Activated CD8-positive, alpha-beta T cell treated with anti-CD3 and anti-CD28 coated beads for 36 hours (primary cell): Measurements from ENCODE around the gene LPP. TPM values are rescaled to one million over a fixed set of nuclear protein-coding genes. Genes with fewer than 3 reads are reported as not detected.

ENCODE experiments used
- ATAC-seq: fragments of 200-7000 bp; cut with Tn5 transposase; one replicate; pipeline ENCODE4 v1.10.0; 2021; ENCODE audit warnings: mild to moderate bottlenecking, moderate library complexity
- CTCF ChIA-PET: fragments of 350-600 bp; sonication (Branson Sonifier 250); formaldehyde crosslinking; loops from one replicate; lab custom pipeline; 2021; ENCODE audit warnings: antibody characterized with exemption; lab: Charles Lee
- POLR2A ChIA-PET: fragments of 350-600 bp; sonication (Branson Sonifier 250); formaldehyde crosslinking; loops from one replicate; lab custom pipeline; 2021; ENCODE audit warnings: antibody characterized with exemption; lab: Charles Lee
- DNase-seq: peaks from one replicate; pipeline ENCODE4 v3.0.0-alpha.2; 2020
- H3K27ac Mint-ChIP-seq: one replicate; pipeline ENCODE4 v1.8.0; 2021; ENCODE audit warnings: mild to moderate bottlenecking, mixed read lengths
- H3K27me3 Mint-ChIP-seq: one replicate; pipeline ENCODE4 v1.8.0; 2021; ENCODE audit warnings: mixed read lengths
- H3K36me3 Mint-ChIP-seq: one replicate; pipeline ENCODE4 v1.8.0; 2021; ENCODE audit warnings: low read depth, mixed read lengths
- H3K4me1 Mint-ChIP-seq: one replicate; pipeline ENCODE4 v1.8.0; 2021; ENCODE audit warnings: low read depth, mixed read lengths
- H3K4me3 Mint-ChIP-seq: one replicate; pipeline ENCODE4 v1.8.0; 2021; ENCODE audit warnings: mild to moderate bottlenecking, moderate library complexity, mixed read lengths
- H3K9me3 Mint-ChIP-seq: one replicate; pipeline ENCODE4 v1.8.0; 2021; ENCODE audit warnings: mixed read lengths
- CTCF ChIP-seq: fragments of 200-600 bp; IDR thresholded peaks from one replicate; pipeline ENCODE4 v1.8.0; 2022; ENCODE audit warnings: antibody characterized with exemption, mild to moderate bottlenecking
- intact Hi-C: fragments of 100-400 bp; cut with micrococcal nuclease; formaldehyde crosslinking; loops from one replicate; pipeline ENCODE4 v1.10.0; 2022
- total RNA-seq, 2 experiments: library from RNA; stranded (reverse); gene quantifications; one replicate each; pipeline ENCODE4 v1.2.3, GENCODE V29; 2021

The LPP gene
- total RNA-seq, 2 experiments from 2014 or later: 16.4 to 22.6 TPM

- ATAC-seq: peak; percentile 80
- Mint-ChIP-seq H3K27me3 (no peaks in the 10 kb centered on the region), H3K36me3 (no peaks in the 10 kb centered on the region), H3K27ac (no peak overlapping the region), H3K4me3 (no peak overlapping the region), H3K4me1 (peaks cover 6% of the 10 kb centered on the region), H3K9me3 (no peaks in the 10 kb centered on the region)
- TF ChIP-seq CTCF: no peak
- peak; percentile 11 for DNase-seq
- ChIA-PET CTCF (interaction anchor here (1.2 to 1.4 kb wide), 2 partner anchors 9 to 180 kb away, joined by 3 read pairs; no protein-coding TSS in a partner anchor), POLR2A (no interaction called here)
- intact Hi-C loops: no loop called here
Observed at GRCh38 chr3:188568736-188569135, 414.8 kb downstream of the LPP start.

- CTCF ChIA-PET: interaction anchor here (0.8 kb wide), 1 partner anchor 371 kb away, joined by 3 read pairs; no protein-coding TSS in a partner anchor
- Mint-ChIP-seq H3K4me1 (peaks cover 9% of the 10 kb centered on the region), H3K27ac (no peak overlapping the region), H3K36me3 (no peaks in the 10 kb centered on the region), H3K4me3 (no peak overlapping the region), H3K27me3 (no peaks in the 10 kb centered on the region), H3K9me3 (no peaks in the 10 kb centered on the region)
- no peak for TF ChIP-seq CTCF
- no peak for DNase-seq
- intact Hi-C loops: no loop called here
- POLR2A ChIA-PET: no interaction called here
- ATAC-seq: no peak
Observed at GRCh38 chr3:188571531-188572095, 417.7 kb downstream of the LPP start.

DNA sequence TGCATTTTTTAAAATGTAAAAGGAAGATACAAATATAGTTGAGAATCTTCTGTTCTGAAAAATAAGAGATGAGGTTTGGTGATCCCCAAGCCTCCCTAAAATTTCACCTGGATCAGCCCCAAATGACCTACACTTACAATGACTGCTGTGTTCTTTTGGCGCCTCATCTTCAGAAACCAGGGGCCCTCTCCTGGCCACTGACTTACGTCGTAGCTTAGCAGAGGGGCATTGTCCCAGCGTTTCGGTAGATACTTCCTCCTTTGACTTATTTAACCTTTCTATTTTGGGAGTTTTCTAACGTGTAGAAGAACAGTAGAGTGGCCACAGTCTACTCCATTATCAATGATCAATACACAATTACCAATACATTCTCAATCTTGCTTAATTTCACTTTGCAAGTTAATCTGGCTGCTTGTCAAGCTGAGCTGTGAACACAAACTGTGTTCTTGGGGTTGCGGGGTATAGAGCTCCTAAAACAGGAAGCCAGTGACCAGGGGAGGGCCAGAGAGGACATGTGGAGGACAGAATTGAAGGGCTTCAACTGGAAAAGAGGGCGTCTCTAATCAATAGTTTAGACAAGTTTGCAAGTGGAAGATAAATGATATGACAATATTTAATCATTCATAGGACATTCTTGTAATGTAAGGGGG, 419.5 kb downstream of the LPP start:
- peaks cover 10% of the 10 kb centered on the region for H3K4me1 Mint-ChIP-seq
- no peaks in the 10 kb centered on the region for H3K36me3 Mint-ChIP-seq
- H3K27me3 Mint-ChIP-seq: no peaks in the 10 kb centered on the region
- no peak for DNase-seq
- no peak overlapping the region for H3K27ac Mint-ChIP-seq
- intact Hi-C loops: no loop called here
- no peak for TF ChIP-seq CTCF
- H3K9me3 Mint-ChIP-seq: no peaks in the 10 kb centered on the region
- ChIA-PET CTCF (interaction anchor here (1.8 to 2.4 kb wide), 2 partner anchors 10 to 833 kb away, joined by 5 to 9 read pairs; no protein-coding TSS in a partner anchor), POLR2A (no interaction called here)
- no peak for ATAC-seq
- no peak overlapping the region for H3K4me3 Mint-ChIP-seq

DNA sequence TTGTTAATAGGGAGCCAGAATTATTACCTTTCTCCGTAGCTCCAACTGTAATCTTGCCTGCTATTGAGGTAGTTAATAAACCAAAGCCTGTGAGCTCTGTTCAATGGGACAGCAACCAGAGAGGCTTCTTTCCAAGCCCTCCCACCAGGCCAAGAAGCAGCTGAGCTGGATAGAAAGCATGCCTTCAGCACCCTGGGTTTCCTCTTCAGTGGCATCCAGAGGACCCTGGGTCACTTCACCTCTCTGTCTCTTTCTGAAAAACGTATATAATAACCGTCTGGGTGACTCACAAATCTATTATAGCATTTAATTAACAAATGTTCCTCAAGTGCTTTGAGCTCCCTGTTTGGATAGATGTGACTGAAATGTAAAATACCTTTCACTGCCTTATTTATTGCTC, 420.0 kb downstream of the LPP start:
- H3K4me3 Mint-ChIP-seq: no peak overlapping the region
- peaks cover 11% of the 10 kb centered on the region for H3K4me1 Mint-ChIP-seq
- ATAC-seq: no peak
- intact Hi-C loops: no loop called here
- H3K9me3 Mint-ChIP-seq: no peaks in the 10 kb centered on the region
- H3K27ac Mint-ChIP-seq: no peak overlapping the region
- no peak for TF ChIP-seq CTCF
- no peak for DNase-seq
- CTCF ChIA-PET: interaction anchor here (1.8 to 2.4 kb wide), 2 partner anchors 10 to 833 kb away, joined by 5 to 9 read pairs; no protein-coding TSS in a partner anchor
- H3K27me3 Mint-ChIP-seq: no peaks in the 10 kb centered on the region
- no peaks in the 10 kb centered on the region for H3K36me3 Mint-ChIP-seq
- POLR2A ChIA-PET: no interaction called here

GRCh38 chr3:188574885-188575284, 420.9 kb downstream of the LPP start:
- no peak for TF ChIP-seq CTCF
- DNase-seq (no peak), ATAC-seq (no peak)
- H3K36me3 Mint-ChIP-seq: no peaks in the 10 kb centered on the region
- CTCF ChIA-PET: interaction anchor here (1.8 to 2.4 kb wide), 2 partner anchors 9 to 834 kb away, joined by 5 to 9 read pairs; no protein-coding TSS in a partner anchor
- H3K4me3 Mint-ChIP-seq: no peak overlapping the region
- H3K9me3 Mint-ChIP-seq: no peaks in the 10 kb centered on the region
- H3K27ac Mint-ChIP-seq: no peak overlapping the region
- H3K27me3 Mint-ChIP-seq: no peaks in the 10 kb centered on the region
- peaks cover 13% of the 10 kb centered on the region for H3K4me1 Mint-ChIP-seq
- intact Hi-C loops: no loop called here
- POLR2A ChIA-PET: no interaction called here
